WERI-Rb-1 (cell line): ENCODE results near the gene KBTBD12.

Experiments used
- DNase-seq: peaks from one replicate; pipeline ENCODE4 v3.0.0-alpha.2; 2020
- H3K27ac ChIP-seq: fragments of 250-450 bp; sonication (Bioruptor Pico); 2 replicates; pipeline ENCODE4 v1.5.1; 2020; ENCODE audit warnings: mild to moderate bottlenecking, moderate library complexity
- H3K27me3 ChIP-seq: fragments of 250-450 bp; sonication (Bioruptor Pico); 2 replicates; pipeline ENCODE4 v1.5.1; 2021; ENCODE audit warnings: mild to moderate bottlenecking, low read depth, moderate library complexity; ENCODE audit not compliant: insufficient read depth, severe bottlenecking
- H3K36me3 ChIP-seq: fragments of 250-450 bp; sonication (Bioruptor Pico); 2 replicates; pipeline ENCODE4 v1.5.1; 2020; ENCODE audit warnings: mild to moderate bottlenecking, moderate library complexity
- H3K4me3 ChIP-seq: 2 replicates; pipeline ENCODE4 v1.5.1; 2011; ENCODE audit warnings: low read depth, mild to moderate bottlenecking, control low read depth, low read length
- H3K9me3 ChIP-seq: fragments of 250-450 bp; sonication (Bioruptor Pico); 2 replicates; pipeline ENCODE4 v1.5.1; 2021; ENCODE audit warnings: mild to moderate bottlenecking, moderate library complexity; ENCODE audit not compliant: severe bottlenecking
- TF ChIP-seq, protein P1 (sequence below): IDR thresholded peaks from 2 replicates; pipeline ENCODE4 v1.5.1; 2011; ENCODE audit warnings: low read depth, mild to moderate bottlenecking, control low read depth, inconsistent platforms, low read length

KBTBD12 gene

DNA sequence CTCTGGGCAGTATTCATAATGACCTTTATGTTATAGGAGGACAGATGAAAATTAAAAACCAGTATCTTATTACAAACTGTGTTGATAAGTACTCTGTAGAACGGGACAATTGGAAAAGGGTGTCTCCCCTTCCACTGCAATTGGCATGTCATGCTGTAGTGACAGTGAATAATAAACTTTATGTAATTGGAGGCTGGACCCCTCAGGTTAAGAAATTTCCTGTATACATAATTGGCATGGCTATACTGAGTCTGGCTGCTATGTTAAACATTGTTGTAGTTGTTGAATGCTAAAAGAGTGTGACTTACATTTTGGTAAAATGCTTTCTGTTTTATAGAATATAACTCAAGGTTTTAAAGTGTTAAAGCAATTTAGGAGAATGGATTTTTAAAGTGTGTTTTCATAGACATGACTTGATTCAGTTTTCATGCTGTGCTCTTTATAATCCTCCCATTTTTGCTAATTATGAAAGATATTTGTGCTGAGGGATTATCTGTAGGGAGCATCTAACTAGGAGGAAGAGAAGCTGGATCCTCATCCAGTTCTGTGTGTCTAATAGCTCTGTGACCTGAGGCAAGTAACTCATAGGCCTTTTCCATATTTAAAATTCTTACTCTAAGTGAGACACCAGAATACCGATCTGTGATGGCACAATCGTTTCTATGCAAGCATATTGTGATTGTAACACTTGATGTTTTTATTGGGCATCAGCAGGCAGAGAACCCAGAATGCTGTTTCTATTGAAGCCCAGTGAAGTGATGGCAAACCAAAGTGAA, 13.0 kb downstream of the KBTBD12 start:
- H3K27me3 ChIP-seq: no peaks in the 10 kb centered on the region
- no peaks in the 10 kb centered on the region for H3K36me3 ChIP-seq
- DNase-seq: no peak
- no peaks in the 10 kb centered on the region for H3K9me3 ChIP-seq
- TF ChIP-seq, protein P1, sequence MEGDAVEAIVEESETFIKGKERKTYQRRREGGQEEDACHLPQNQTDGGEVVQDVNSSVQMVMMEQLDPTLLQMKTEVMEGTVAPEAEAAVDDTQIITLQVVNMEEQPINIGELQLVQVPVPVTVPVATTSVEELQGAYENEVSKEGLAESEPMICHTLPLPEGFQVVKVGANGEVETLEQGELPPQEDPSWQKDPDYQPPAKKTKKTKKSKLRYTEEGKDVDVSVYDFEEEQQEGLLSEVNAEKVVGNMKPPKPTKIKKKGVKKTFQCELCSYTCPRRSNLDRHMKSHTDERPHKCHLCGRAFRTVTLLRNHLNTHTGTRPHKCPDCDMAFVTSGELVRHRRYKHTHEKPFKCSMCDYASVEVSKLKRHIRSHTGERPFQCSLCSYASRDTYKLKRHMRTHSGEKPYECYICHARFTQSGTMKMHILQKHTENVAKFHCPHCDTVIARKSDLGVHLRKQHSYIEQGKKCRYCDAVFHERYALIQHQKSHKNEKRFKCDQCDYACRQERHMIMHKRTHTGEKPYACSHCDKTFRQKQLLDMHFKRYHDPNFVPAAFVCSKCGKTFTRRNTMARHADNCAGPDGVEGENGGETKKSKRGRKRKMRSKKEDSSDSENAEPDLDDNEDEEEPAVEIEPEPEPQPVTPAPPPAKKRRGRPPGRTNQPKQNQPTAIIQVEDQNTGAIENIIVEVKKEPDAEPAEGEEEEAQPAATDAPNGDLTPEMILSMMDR: no peak
- no peak overlapping the region for H3K4me3 ChIP-seq
- no peak overlapping the region for H3K27ac ChIP-seq

DNA sequence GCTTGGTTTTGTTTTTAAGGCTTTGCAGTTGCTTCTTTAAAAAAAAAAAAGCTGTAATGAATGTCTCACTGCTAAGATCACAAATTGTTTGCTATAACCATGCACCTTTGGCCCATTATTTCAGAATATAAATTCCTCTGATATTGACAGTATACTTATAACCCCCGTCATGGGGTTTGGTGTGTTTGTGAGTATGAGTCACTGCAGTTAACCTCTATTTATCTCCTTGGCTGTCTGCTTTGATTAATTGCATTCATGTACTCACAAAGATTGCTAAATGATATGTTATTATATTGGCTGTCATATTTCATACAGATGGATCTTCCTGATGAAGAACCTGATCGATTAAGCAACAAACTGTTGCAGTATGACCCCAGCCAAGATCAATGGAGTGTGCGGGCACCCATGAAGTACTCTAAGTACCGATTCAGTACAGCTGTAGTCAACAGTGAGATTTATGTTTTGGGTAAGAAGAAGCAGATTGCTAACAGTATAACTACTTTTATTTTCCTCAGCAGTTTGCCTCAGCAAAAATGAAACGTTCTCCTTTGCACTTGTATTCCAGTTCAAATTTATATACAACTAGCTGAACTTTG, 14.9 kb downstream of the KBTBD12 start:
- DNase-seq: no peak
- H3K9me3 ChIP-seq: no peaks in the 10 kb centered on the region
- H3K36me3 ChIP-seq: no peaks in the 10 kb centered on the region
- TF ChIP-seq, protein P1: no peak
- H3K27me3 ChIP-seq: no peaks in the 10 kb centered on the region
- no peak overlapping the region for H3K4me3 ChIP-seq
- no peak overlapping the region for H3K27ac ChIP-seq

DNA sequence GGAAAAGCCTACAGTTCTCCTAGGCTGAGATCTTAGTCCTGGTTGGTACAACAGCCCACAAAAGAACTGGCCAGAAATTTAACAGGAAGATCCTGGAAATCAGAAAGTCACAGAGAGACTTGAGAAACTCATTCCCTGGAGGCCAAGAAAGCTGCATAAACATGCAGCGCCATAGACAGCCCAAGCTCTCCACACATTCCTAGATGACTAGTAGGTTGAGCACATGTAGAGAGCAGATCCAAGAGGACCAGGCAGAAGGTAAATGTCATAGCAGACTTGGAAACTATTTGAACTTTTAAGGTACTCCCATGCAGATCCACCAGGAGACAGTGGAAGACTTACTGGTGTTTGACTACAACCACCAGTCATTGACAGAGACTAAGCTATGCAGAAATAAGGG, 18.4 kb downstream of the KBTBD12 start:
- TF ChIP-seq, protein P1: no peak

DNA sequence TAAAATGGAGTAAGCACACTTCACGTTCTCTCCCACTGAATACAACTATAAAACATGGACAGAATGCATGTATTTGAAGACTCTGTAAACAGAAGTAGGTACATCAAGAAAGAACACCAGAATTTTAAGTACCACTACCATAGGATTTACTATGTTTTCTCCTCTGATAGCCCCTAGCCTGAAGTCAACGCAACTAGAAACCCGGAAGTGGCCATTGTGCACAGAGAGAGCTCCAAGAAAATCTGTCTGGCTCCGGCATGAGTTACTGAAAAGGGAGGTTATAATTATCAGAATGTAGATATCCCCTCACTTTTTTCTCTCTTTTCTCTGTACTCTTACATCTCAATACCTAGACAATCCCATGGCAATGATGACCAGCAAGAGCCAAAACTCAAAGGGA, 23.8 kb downstream of the KBTBD12 start:
- Histone ChIP-seq H3K27ac (no peak overlapping the region), H3K36me3 (no peaks in the 10 kb centered on the region), H3K4me3 (no peak overlapping the region), H3K27me3 (no peaks in the 10 kb centered on the region), H3K9me3 (no peaks in the 10 kb centered on the region)
- TF ChIP-seq, protein P1: no peak
- DNase-seq: no peak

More for the DNA sequence above, 18.4 kb downstream of the KBTBD12 start:
- H3K27ac ChIP-seq: no peak overlapping the region
- H3K27me3 ChIP-seq: no peaks in the 10 kb centered on the region
- no peak for DNase-seq
- H3K36me3 ChIP-seq: no peaks in the 10 kb centered on the region
- H3K9me3 ChIP-seq: no peaks in the 10 kb centered on the region
- no peak overlapping the region for H3K4me3 ChIP-seq

DNA sequence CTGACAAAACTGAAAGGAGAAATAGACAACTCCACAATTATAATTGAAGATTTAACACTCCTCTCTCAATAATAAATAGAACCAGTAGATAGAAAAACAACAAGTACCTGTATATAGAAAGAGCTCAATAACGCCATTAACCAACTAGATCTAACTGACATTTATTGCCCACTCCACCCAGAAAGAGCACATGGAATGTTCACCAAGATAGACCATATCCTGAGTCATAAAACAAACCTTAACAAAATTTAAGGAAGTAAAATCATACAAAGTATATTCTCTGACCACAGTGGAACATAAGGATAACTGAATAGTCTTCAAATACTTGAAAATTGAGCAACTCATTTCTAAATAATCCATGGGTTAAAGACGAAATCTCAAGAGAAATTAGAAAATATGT, 25.1 kb downstream of the KBTBD12 start:
- no peaks in the 10 kb centered on the region for H3K27me3 ChIP-seq
- H3K4me3 ChIP-seq: no peak overlapping the region
- TF ChIP-seq, protein P1: no peak
- H3K9me3 ChIP-seq: no peaks in the 10 kb centered on the region
- no peak for DNase-seq
- no peak overlapping the region for H3K27ac ChIP-seq
- no peaks in the 10 kb centered on the region for H3K36me3 ChIP-seq
